B cell (primary cell): ENCODE data around the gene SLC25A26. TPM values are rescaled to one million over a fixed set of nuclear protein-coding genes. Genes with fewer than 3 reads are reported as not detected.

ENCODE experiments used
- ATAC-seq: fragments of 200-7000 bp; cut with Tn5 transposase; one replicate; pipeline ENCODE4 v1.10.0; 2021; ENCODE audit warnings: low read depth, mild to moderate bottlenecking, moderate number of reproducible peaks, moderate library complexity
- CTCF ChIA-PET: fragments of 350-600 bp; sonication (Branson Sonifier 250); formaldehyde crosslinking; loops from one replicate; lab custom pipeline; 2021; ENCODE audit warnings: antibody characterized with exemption, inconsistent platforms; lab: Charles Lee
- POLR2A ChIA-PET: fragments of 350-600 bp; sonication (Branson Sonifier 250); formaldehyde crosslinking; loops from one replicate; lab custom pipeline; 2021; ENCODE audit warnings: antibody characterized with exemption; lab: Charles Lee
- DNase-seq: peaks from one replicate; pipeline ENCODE4 v3.0.0; 2013
- H2AFZ ChIP-seq: 2 replicates; pipeline ENCODE4 v1.6.1; 2012; ENCODE audit warnings: mild to moderate bottlenecking, low read depth, low read length; ENCODE audit not compliant: insufficient read depth, poor library complexity, severe bottlenecking
- H3K27ac ChIP-seq, 2 donors: 1 replicate in 1 of 2; 2 replicates in 1 of 2; pipeline ENCODE4 v1.5.1; 2012 to 2013; ENCODE audit warnings: low read length in 2 of 2, mild to moderate bottlenecking in 2 of 2, moderate library complexity in 1 of 2
- H3K27me3 ChIP-seq, 4 experiments: fragments of 200-600 bp in 1 of 4; sonication (generic) in 1 of 4; replicated peaks in 1 of 4; 1 replicate in 2 of 4; 2 replicates in 2 of 4; pipeline versions ENCODE4 v1.6.1 to v1.7.0; 2013 to 2016; ENCODE audit warnings: low read length in 3 of 4, mild to moderate bottlenecking in 2 of 4, mixed read lengths in 1 of 4, moderate library complexity in 1 of 4; ENCODE audit not compliant: insufficient read depth in 4 of 4, control insufficient read depth in 3 of 4; ENCODE audit errors: control extremely low read depth in 1 of 4
- H3K36me3 ChIP-seq, 2 experiments: replicated peaks in 1 of 2; 1 replicate in 1 of 2; 2 replicates in 1 of 2; pipeline versions ENCODE4 v1.6.1 to v1.7.1; 2013; ENCODE audit warnings: low read length in 1 of 2; ENCODE audit not compliant: insufficient read depth in 2 of 2, control insufficient read depth in 1 of 2; ENCODE audit errors: control extremely low read depth in 1 of 2, extremely low read depth in 1 of 2
- H3K4me1 ChIP-seq, 2 donors: fragments of 200-600 bp in 1 of 2; sonication (generic) in 1 of 2; 1 replicate in 1 of 2; 2 replicates in 1 of 2; pipeline versions ENCODE4 v1.5.1 to v1.6.1; 2013 to 2017; ENCODE audit warnings: low read length in 2 of 2; ENCODE audit not compliant: control insufficient read depth in 2 of 2, insufficient read depth in 2 of 2
- H3K4me2 ChIP-seq: replicated peaks from 2 replicates; pipeline ENCODE3; 2012; ENCODE audit warnings: mild to moderate bottlenecking, low read depth, low read length; ENCODE audit not compliant: poor library complexity, severe bottlenecking
- H3K4me3 ChIP-seq, 5 experiments: fragments of 200-600 bp in 1 of 5; sonication (generic) in 1 of 5; 1 replicate in 3 of 5; 2 replicates in 2 of 5; pipeline versions ENCODE4 v1.5.1 to v1.7.0; 2011 to 2016; ENCODE audit warnings: low read length in 4 of 5, mild to moderate bottlenecking in 4 of 5, low read depth in 2 of 5, control low read depth in 1 of 5, moderate library complexity in 1 of 5; ENCODE audit not compliant: insufficient read depth in 1 of 5; ENCODE audit errors: control extremely low read depth in 1 of 5, extremely low read depth in 1 of 5
- H3K79me2 ChIP-seq: fragments of 200-600 bp; sonication (generic); one replicate; pipeline ENCODE4 v1.6.0; 2016; ENCODE audit warnings: low read length; ENCODE audit not compliant: control insufficient read depth, insufficient read depth
- H3K9ac ChIP-seq: fragments of 200-600 bp; sonication (generic); 2 replicates; pipeline ENCODE4 v1.6.1; 2017; ENCODE audit warnings: mild to moderate bottlenecking, low read length, moderate library complexity
- H3K9me3 ChIP-seq, 3 donors: one replicate each; pipeline versions ENCODE4 v1.6.1 to v1.7.1; 2013; ENCODE audit warnings: low read length in 2 of 3; ENCODE audit not compliant: control insufficient read depth in 2 of 3, insufficient read depth in 1 of 3; ENCODE audit errors: control extremely low read depth in 1 of 3
- H4K20me1 ChIP-seq: 2 replicates; pipeline ENCODE4 v1.6.0; 2012; ENCODE audit warnings: mild to moderate bottlenecking, low read length; ENCODE audit not compliant: insufficient read depth, control insufficient read depth, poor library complexity, severe bottlenecking
- H3K27ac Mint-ChIP-seq: one replicate; pipeline ENCODE4 v1.8.0; 2021; ENCODE audit warnings: mixed read lengths
- H3K27me3 Mint-ChIP-seq: one replicate; pipeline ENCODE4 v1.8.0; 2021; ENCODE audit warnings: mixed read lengths
- H3K4me1 Mint-ChIP-seq: one replicate; pipeline ENCODE4 v1.8.0; 2021; ENCODE audit warnings: mixed read lengths
- H3K4me3 Mint-ChIP-seq: one replicate; pipeline ENCODE4 v1.8.0; 2021; ENCODE audit warnings: mixed read lengths
- H3K9me3 Mint-ChIP-seq: one replicate; pipeline ENCODE4 v1.8.0; 2022; ENCODE audit warnings: mixed read lengths; ENCODE audit not compliant: insufficient read depth
- CTCF ChIP-seq: fragments of 200-600 bp; IDR thresholded peaks from one replicate; pipeline ENCODE4 v1.8.0; 2022; ENCODE audit warnings: antibody characterized with exemption, mild to moderate bottlenecking
- EZH2 ChIP-seq: IDR thresholded peaks from 2 replicates; pipeline ENCODE4 v1.6.1; 2012; ENCODE audit warnings: borderline replicate concordance, low read depth, mild to moderate bottlenecking, moderate library complexity, low read length; ENCODE audit not compliant: insufficient read depth, poor library complexity, severe bottlenecking
- WGBS: methylation state at CpG from one replicate; pipeline ENCODE4 v1.1.5; 2013; ENCODE audit warnings: missing lambda C conversion rate; ENCODE audit not compliant: insufficient coverage; 5-methylcytosine and 5-hydroxymethylcytosine counted together
- intact Hi-C: fragments of 100-400 bp; cut with micrococcal nuclease; formaldehyde crosslinking; loops from one replicate; pipeline ENCODE4 v1.10.0; 2022
- polyA plus RNA-seq: library from polyadenylated mRNA; depleted of rRNA; stranded (reverse); fragments of >200 nt; gene quantifications from 2 replicates; pipeline ENCODE4 v1.2.3, GENCODE V29; 2012
- total RNA-seq, 2 donors: library from RNA; stranded (reverse); fragments of 120-200 nt in 1 of 2; gene quantifications; 1 replicate in 1 of 2; 2 replicates in 1 of 2; pipeline versions ENCODE4 v1.2.3 to v1.2.4, GENCODE V29; 2013 to 2022

Gene SLC25A26
- total and polyA plus RNA-seq, 2 donors (not counting 1 experiment from before 2014, with no cell fraction given) = 22.3 to 23.8 TPM

DNA sequence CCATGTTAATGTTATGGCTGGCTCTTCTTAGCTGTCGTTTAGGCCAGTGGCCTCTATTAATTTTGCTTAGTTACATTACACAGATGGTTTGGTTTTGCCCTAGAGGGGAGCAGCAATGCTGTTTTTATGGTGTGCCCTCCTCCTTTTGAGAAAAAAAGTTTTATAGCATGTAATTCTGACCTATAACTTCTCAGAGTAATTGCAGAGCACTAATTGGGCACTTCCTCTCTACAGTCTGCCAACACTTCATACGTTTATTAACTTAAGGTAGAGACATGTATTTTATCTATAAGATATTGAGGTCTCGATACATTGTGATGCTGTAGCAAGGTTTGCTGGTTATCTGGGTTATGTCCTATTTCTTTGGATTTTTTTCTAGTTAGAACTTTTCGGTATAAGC, 12.2 kb downstream of the SLC25A26 start:
- H3K9me3 ChIP-seq = no peaks in the 10 kb centered on the region
- no peak overlapping the region for H2AFZ ChIP-seq
- peaks cover 54% of the 10 kb centered on the region for H3K79me2 ChIP-seq
- no peaks in the 10 kb centered on the region for H3K27me3 ChIP-seq
- H3K9ac ChIP-seq = no peak overlapping the region
- no peak for ATAC-seq
- ChIA-PET POLR2A (no interaction called here), CTCF (no interaction called here)
- no peaks in the 10 kb centered on the region for H3K4me1 ChIP-seq
- Mint-ChIP-seq H3K9me3 (no peaks in the 10 kb centered on the region), H3K27ac (no peak overlapping the region), H3K4me3 (no peak overlapping the region), H3K27me3 (no peaks in the 10 kb centered on the region), H3K4me1 (peaks cover 11% of the 10 kb centered on the region)
- DNase-seq = no peak
- H3K27ac ChIP-seq = no peak overlapping the region
- H3K36me3 ChIP-seq = peaks cover 3 to 10% of the 10 kb centered on the region in 2 experiments
- H4K20me1 ChIP-seq = peaks cover 51% of the 10 kb centered on the region
- no peak overlapping the region for H3K4me2 ChIP-seq
- intact Hi-C loops = no loop called here
- no CpG with 5 or more reads among the region's 4 CpGs for WGBS
- TF ChIP-seq CTCF (no peak), EZH2 (no peak)
- no peak overlapping the region for H3K4me3 ChIP-seq

DNA sequence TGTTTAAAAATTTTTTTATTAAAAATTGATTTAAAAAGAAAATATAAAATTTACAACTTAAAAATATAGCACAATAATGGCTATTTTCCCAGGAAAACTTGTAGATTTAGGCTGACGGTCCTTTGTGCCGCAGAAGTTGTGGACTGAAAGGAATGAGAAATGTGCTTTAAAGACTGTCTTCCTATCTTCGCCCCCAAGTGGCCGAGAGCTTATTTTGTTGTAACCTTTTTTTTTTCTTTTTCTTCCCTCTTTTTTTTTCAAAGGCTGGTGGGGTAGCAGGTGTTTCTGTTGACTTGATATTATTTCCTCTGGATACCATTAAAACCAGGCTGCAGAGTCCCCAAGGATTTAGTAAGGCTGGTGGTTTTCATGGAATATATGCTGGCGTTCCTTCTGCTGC, 15.5 kb downstream of the SLC25A26 start:
- ChIA-PET POLR2A (interaction anchor here (0.6 kb wide), 1 partner anchor 15 kb away, joined by 3 read pairs; the partner anchor contains the start of gene SLC25A26), CTCF (interaction anchor here (1.0 kb wide), 1 partner anchor 580 kb away, joined by 4 read pairs; no protein-coding TSS in a partner anchor)
- no peak overlapping the region for H3K4me3 Mint-ChIP-seq
- no peak overlapping the region for H3K27ac Mint-ChIP-seq
- DNase-seq (no peak), ATAC-seq (no peak)
- no peak overlapping the region for H3K27ac ChIP-seq
- no peak overlapping the region for H2AFZ ChIP-seq
- H3K4me1 Mint-ChIP-seq = peaks cover 9% of the 10 kb centered on the region
- intact Hi-C loops = no loop called here
- no peak overlapping the region for H3K4me2 ChIP-seq
- no peaks in the 10 kb centered on the region for H3K4me1 ChIP-seq
- peaks cover 29% of the 10 kb centered on the region for H3K79me2 ChIP-seq
- H3K27me3 Mint-ChIP-seq = no peaks in the 10 kb centered on the region
- no peak overlapping the region for H3K9ac ChIP-seq
- peaks cover 30% of the 10 kb centered on the region for H4K20me1 ChIP-seq
- no peak overlapping the region for H3K4me3 ChIP-seq
- H3K27me3 ChIP-seq = no peaks in the 10 kb centered on the region
- no peak for TF ChIP-seq CTCF
- TF ChIP-seq EZH2 = no peak
- peaks cover 0 to 7% (median 3%) of the 10 kb centered on the region in 3 donors for H3K9me3 ChIP-seq
- H3K9me3 Mint-ChIP-seq = peaks cover 5% of the 10 kb centered on the region
- WGBS = no CpG with 5 or more reads among the region's 5 CpGs
- H3K36me3 ChIP-seq = peaks cover 11 to 12% of the 10 kb centered on the region in 2 experiments
